Measurements from ENCODE around the gene FANCE.
A peak's percentile ranks its signal among the peaks of the same experiment; 100 is the strongest.
"Not testable (repeated sequence)": the region's sequence is repeated elsewhere in the genome, so short reads cannot be mapped to it uniquely, and the experiment has no call there.

FANCE gene

DNA sequence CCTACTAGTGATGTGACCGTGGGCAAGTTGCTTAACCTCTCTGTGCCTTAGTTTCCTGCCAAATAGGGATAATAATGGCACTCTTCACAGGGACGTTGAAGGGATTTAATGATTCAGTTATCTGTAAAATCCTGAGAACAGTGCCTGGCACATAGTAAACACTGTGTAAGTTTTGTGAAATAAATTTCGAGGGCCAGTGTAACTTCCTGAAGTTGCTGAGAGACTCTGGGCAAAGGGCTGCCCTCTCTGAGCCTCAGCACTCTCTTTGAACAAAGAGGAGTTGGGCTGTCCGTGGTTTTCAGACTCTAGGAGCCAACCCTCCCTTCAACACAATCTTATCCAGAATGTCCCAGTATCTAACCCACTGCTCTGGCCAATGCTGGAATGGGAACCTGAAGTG is 47.2 kb downstream of the FANCE start:
- no peak for DNase-seq

DNA sequence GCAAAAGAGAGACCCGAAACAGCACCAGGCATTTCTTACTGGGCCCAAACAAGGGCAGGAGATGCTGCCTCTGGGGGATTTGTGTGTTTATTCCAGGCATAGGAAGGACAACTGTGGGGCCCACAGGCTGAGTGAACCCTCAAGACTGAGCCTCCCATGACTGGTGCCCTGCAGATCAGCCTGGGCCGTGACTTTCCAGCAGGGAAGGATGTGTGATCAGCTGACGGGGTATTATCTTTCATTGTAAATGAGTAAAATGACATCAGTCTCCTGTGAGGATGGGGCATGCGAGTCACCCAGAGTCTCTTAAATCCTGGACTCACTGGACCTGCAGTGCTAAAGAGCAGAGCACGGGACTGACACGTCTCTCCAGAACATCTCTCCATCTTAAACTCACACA is 48.6 kb downstream of the FANCE start:
- no peak for DNase-seq

DNA sequence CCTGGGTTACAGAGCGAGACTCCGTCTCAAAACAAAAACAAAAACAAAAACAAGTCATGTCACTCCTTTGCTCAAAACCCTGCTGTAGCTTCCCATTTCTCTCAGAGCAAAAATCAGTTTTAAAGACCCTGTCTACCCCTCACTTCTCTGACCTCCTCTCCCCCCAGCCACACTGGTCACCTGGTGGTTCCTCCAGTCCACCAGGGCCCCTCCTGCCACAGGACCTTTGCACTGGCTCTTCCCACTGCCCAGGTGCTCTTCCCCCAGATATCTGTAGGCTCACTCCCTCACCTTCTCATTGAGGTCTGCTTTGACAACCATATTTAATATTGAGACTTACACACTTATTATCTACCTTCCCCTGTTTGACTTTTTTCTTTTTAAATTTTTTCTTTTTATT is 49.6 kb downstream of the FANCE start:
- no peak for DNase-seq

DNA sequence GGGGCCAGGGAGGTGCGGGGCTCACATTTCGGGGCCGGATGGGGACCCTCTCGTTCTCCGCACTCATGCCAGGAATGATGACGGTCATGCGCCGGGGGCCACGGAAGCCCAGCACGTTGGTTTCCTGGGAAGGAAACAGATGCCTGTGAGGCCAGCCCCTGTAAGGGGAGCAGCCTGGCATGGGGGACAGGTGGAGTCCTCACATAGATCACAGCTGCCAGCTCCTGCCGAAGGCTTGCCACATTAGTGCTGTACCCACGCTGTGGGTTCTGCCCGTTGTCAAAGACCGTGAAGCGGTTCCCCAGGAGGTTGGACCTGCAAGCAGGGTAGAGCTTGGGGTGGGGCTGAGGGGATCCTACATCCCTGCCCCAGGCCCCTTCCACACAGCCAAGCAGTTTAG is 51.4 kb downstream of the FANCE start:
- DNase-seq: no peak

DNA sequence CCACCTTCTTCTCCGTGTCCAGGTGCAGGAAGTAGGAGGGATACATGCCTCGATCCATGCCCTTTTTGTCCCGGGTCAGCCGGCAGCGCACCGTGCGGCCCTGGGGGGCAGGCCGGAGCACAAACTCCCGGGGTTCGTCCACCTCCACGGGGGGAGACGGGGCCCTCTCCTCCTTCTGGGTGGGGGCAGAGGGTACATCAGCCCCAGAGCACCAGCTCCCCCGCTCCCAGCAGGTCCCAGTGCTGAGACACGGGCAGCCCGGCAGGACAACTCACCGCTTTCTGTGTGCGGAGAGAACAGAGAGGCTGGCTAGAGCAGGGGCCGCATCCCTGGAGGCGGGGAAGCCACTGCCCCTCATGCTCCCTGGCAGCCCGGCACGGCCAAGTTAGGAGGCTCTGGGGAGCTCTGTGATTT is 53.9 kb downstream of the FANCE start:
- no peak for DNase-seq

DNA sequence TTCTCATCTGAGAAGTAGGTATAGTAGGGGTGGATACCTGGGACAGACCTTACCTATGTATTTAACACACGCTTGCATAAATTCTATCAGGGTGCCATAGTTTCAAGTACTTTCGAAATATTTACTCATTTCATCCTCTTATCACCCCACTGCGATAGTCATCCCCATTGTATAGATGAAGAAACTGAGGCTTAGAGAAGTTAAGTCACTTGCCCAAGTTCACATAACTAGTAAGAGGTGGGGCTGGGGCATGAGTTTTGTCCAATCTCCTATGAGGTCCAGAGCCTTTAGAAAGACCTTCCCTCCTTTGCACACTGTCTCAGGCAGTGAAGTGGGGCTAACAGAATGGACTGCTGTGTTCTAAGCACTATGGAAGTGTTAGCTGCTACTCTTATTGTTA is 54.4 kb downstream of the FANCE start:
- DNase-seq: no peak

DNA sequence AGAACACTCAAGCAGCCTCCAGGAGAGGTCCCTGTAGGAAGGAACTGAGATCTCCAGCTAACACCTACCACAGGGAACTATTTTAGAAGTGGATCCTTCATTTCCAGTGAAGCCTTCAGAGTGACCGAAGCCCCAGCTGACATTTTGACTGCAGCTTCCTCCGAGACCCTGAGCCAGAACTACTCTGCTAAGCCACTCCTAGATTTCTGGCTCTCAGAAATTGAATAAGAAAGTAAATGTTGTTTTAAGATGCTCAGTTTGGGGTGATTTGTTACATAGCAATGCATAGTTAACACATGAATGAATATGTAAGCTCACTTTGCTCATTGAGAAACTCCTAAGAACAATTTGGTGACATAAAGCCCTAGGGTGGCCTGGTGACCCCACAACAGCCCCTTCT is 55.1 kb downstream of the FANCE start:
- no peak for DNase-seq

DNA sequence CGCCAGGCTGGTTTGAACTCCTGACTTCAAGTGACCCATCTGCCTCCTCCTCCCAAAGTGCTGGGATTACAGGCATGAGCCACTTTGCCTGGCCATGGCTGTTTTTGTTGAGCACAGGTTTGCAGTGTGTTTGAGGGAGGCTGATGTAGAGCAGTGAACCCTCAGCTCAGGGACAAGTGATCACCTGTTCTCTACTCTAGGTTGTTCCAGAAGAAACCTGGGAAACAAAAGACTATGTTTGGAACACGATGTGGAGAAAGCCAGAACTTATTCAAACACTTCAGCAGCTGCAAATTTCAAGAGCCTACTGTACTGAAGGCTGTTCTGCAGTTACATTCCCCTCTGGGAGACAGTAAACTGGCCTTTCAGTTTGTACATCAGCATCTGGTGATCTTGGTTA is 55.9 kb downstream of the FANCE start:
- no peak for DNase-seq

DNA sequence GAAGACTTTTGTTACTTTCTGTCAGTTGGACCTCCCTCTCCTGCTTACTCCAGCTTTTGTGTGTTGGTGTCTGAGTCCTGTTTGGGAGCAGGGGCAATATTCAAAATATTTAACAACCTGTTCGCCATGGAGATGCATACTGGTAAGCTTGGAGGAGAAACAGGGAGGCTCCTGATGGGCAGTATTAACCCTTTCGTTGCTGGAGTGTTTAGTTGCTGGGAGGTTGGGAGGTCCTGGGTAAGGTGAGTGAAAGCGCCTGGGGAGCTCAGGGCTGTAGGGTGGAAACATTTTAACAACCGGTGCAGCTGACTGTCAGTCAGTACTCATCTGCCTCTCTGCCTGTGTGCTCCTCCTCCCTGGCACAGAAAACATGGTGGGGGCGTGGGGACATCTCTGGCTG is 56.4 kb downstream of the FANCE start:
- no peak for DNase-seq

DNA sequence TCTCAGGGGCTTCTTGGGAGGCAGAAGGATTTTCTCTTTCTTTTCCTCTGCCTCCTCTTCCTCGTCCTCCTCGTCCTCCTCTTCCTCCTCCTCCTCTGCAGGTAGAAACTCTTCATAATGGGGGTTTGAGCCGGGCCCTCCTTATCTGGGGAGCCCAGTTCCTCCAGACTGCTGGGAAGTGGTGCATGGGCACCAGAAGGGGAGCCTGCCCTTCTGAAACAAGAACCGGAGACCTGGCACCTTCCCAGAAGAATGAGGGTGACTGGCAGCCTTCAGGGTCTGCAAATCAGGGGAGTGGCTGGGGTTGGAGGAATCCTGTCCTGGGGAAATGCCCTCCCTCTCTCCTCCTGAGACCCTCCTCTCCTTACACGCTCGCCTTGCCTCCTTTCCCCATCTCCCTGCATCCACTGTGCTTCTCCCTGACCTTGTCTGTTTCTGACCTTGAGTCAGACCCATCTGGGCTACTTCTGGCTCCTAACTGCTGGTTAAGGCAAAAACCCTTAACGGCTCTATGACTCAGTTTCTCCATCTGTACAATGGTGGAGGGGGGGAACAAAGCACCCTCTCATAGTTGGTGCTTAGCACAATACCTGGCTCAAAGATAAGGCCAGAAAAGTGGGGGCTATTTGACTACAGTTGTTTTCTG is 58.9 kb downstream of the FANCE start:
- no peak for DNase-seq

DNA sequence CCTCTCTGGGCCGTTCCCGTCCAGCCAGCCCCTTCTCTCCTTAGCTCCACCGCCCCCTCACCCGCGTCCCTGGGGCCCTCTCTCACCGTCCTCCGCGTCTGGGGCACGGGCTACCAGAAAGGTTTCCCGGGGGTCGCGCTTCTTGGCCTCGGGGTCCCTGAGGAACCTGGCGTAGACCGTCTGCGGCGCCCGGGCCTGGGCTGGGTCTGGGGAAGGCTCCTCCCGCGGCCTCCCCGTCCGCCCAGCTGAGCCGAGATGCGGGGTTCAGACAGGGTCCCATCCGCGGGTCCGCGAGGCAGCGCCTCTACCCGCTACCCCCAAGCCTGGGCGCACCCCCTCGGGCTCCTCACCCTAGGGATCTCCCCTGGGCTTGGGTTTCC is 59.4 kb downstream of the FANCE start:
- DNase-seq: no peak

DNA sequence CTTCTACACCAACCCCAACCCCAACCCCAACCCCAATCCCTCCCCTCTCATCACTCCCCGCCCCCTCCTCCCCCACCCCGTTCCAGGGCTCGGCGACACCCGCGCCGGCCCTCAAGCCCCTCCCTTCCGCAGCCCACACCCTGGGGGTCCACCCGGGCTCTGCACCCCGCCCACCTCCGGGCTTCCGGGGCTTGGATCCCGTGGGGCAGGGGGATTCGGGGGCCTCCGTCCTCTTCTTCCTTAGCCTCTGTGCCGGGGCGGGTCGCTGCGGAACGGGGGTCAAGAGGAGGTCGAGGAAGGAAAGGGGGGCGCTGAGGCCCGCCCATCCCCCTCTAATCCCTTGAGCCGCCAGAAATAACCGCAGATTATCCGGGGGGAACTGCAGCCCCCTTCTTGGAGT is 59.9 kb downstream of the FANCE start:
- DNase-seq: peak; percentile 0

DNA sequence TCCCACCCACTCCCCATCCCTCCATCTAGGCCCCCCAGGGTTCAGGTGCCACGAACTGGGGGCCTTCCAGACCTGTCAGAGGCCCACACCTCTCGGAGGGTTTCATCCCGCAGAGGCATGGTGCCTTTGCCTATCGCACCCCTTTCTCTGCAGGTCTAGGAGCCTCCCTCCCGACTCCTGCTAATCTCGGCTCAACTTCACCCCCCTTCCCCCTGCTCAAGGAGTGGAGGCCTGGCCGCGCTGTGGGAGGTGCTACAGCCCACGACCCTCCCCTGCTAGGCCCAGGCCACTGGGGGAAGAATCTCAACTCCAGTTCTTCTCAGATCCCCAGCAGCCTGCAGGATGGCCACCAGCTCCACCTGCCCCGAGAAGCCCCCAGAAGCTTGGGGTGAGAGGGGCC is 60.6 kb downstream of the FANCE start, which contains the start of gene TULP1:
TULP1 (minus strand) TSS at position 157 of the 400 bp plus-strand sequence; CDS start at position 119, 38 bp downstream.
- peak; percentile 1 for DNase-seq

DNA sequence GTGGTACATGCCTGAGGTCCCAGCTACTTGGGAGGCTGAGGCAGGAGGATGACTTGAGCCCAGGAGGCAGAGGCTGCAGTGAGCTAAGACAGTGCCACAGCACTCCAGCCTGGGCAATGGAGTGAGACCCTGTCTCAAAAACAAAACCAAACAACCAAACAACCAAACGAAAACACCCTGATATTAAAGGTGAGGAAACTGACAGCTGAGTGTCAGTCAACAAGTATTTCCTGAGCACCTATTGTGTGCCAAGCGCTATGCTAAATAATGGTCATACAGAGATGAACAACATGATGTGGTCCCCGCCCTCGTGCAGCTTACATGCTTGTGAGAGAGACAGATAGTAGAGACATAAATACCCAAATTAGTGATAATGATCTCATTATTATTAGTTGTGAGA is 62.4 kb downstream of the FANCE start:
- no peak for DNase-seq

DNA sequence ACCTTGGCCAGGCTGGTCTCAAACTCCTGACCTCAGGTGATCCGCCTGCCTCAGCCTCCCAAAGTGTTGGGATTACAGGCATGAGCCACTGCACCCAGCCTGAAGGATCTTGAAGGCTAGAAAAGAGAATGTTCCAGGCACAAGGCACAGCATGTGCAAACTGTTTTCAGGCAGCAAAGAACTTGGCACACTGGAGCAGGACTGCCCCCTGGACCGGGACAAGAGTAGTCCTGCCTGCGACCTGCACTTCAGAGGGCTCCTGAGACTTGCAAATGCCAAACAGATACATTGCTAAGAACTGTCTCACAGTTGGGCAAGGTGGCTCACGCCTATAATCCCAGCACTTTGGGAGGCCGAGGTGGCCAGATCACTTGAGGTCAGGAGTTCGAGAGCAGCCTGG is 63.8 kb downstream of the FANCE start:
- DNase-seq: not testable (repeated sequence)
